ENCODE data around the gene IQGAP2. TPM values are rescaled to one million over a fixed set of nuclear protein-coding genes. Genes with fewer than 3 reads are reported as not detected.
A peak's percentile ranks its signal among the peaks of the same experiment; 100 is the strongest.
"Not testable (repeated sequence)": the region's sequence is repeated elsewhere in the genome, so short reads cannot be mapped to it uniquely, and the experiment has no call there.

Gene IQGAP2
- total RNA-seq, 2 experiments from 2014 or later, result 62.7 to 72.1 TPM

GRCh38 chr5:76548525-76549229 is 145.6 kb downstream of the IQGAP2 start:
- no peak for DNase-seq
- Mint-ChIP-seq H3K27ac (no peak overlapping the region), H3K4me1 (ENCODE audit: low read depth) (peaks cover 39% of the 10 kb centered on the region), H3K4me3 (no peak overlapping the region), H3K27me3 (ENCODE audit: low read depth) (no peaks in the 10 kb centered on the region), H3K9me3 (ENCODE audit: insufficient read depth) (peaks cover 9% of the 10 kb centered on the region), H3K36me3 (ENCODE audit: low read depth) (peaks cover 5% of the 10 kb centered on the region)
- no peak for ATAC-seq
- ChIA-PET POLR2A (interaction anchor here (0.8 to 1.4 kb wide), 2 partner anchors 11 to 145 kb away, joined by 3 to 6 read pairs; no protein-coding TSS in a partner anchor), CTCF (interaction anchor here (0.9 to 4.1 kb wide), 6 partner anchors 12 to 374 kb away, joined by 3 to 43 read pairs (median 4); partner anchors contain the start of gene IQGAP2)

- ATAC-seq; H3K27me3 Mint-ChIP-seq (ENCODE audit: low read depth); H3K4me3 Mint-ChIP-seq; POLR2A ChIA-PET; H3K9me3 Mint-ChIP-seq (ENCODE audit: insufficient read depth); CTCF ChIA-PET; DNase-seq; H3K27ac Mint-ChIP-seq; H3K36me3 Mint-ChIP-seq (ENCODE audit: low read depth): not testable (repeated sequence)
- peaks cover 40% of the 10 kb centered on the region for H3K4me1 Mint-ChIP-seq (ENCODE audit: low read depth)
These were observed 147.8 kb downstream of the IQGAP2 start for GRCh38 chr5:76550881-76551280.

GRCh38 chr5:76552546-76552945 is 149.5 kb downstream of the IQGAP2 start:
- CTCF ChIA-PET, result no interaction called here
- Mint-ChIP-seq H3K9me3 (ENCODE audit: insufficient read depth) (peaks cover 9% of the 10 kb centered on the region), H3K4me3 (no peak overlapping the region), H3K27ac (no peak overlapping the region), H3K4me1 (ENCODE audit: low read depth) (peaks cover 28% of the 10 kb centered on the region), H3K27me3 (ENCODE audit: low read depth) (no peaks in the 10 kb centered on the region), H3K36me3 (ENCODE audit: low read depth) (peaks cover 11% of the 10 kb centered on the region)
- DNase-seq (no peak), ATAC-seq (no peak)
- POLR2A ChIA-PET, result no interaction called here

- peaks cover 9% of the 10 kb centered on the region for H3K9me3 Mint-ChIP-seq (ENCODE audit: insufficient read depth)
- ChIA-PET CTCF (no interaction called here), POLR2A (no interaction called here)
- no peak overlapping the region for H3K27ac Mint-ChIP-seq
- ATAC-seq, result no peak
- no peak for DNase-seq
- H3K4me3 Mint-ChIP-seq, result no peak overlapping the region
- H3K27me3 Mint-ChIP-seq (ENCODE audit: low read depth), result no peaks in the 10 kb centered on the region
- H3K4me1 Mint-ChIP-seq (ENCODE audit: low read depth), result peaks cover 21% of the 10 kb centered on the region
- H3K36me3 Mint-ChIP-seq (ENCODE audit: low read depth), result peaks cover 11% of the 10 kb centered on the region
These were observed 150.2 kb downstream of the IQGAP2 start for GRCh38 chr5:76553251-76553650.

- H3K4me3 Mint-ChIP-seq, result no peak overlapping the region
- CTCF ChIA-PET, result interaction anchor here (1.5 kb wide), 1 partner anchor 10 kb away, joined by 3 read pairs; no protein-coding TSS in a partner anchor
- no peaks in the 10 kb centered on the region for H3K27me3 Mint-ChIP-seq (ENCODE audit: low read depth)
- H3K36me3 Mint-ChIP-seq (ENCODE audit: low read depth), result peaks cover 10% of the 10 kb centered on the region
- ATAC-seq (no peak), DNase-seq (no peak)
- peaks cover 5% of the 10 kb centered on the region for H3K9me3 Mint-ChIP-seq (ENCODE audit: insufficient read depth)
- no peak overlapping the region for H3K27ac Mint-ChIP-seq
- POLR2A ChIA-PET, result no interaction called here
- peaks cover 11% of the 10 kb centered on the region for H3K4me1 Mint-ChIP-seq (ENCODE audit: low read depth)
These were observed 152.0 kb downstream of the IQGAP2 start for GRCh38 chr5:76555114-76555513.

GRCh38 chr5:76555717-76556116 is 152.6 kb downstream of the IQGAP2 start:
- CTCF ChIA-PET, result interaction anchor here (0.8 to 1.5 kb wide), 2 partner anchors 9 to 219 kb away, joined by 3 to 6 read pairs; no protein-coding TSS in a partner anchor
- H3K4me3 Mint-ChIP-seq, result no peak overlapping the region
- peaks cover 10% of the 10 kb centered on the region for H3K36me3 Mint-ChIP-seq (ENCODE audit: low read depth)
- peaks cover 11% of the 10 kb centered on the region for H3K4me1 Mint-ChIP-seq (ENCODE audit: low read depth)
- ATAC-seq (no peak), DNase-seq (no peak)
- no peaks in the 10 kb centered on the region for H3K27me3 Mint-ChIP-seq (ENCODE audit: low read depth)
- H3K27ac Mint-ChIP-seq, result no peak overlapping the region
- POLR2A ChIA-PET, result no interaction called here
- H3K9me3 Mint-ChIP-seq (ENCODE audit: insufficient read depth), result peaks cover 3% of the 10 kb centered on the region

GRCh38 chr5:76556511-76557221 is 153.6 kb downstream of the IQGAP2 start:
- H3K27me3 Mint-ChIP-seq (ENCODE audit: low read depth), result no peaks in the 10 kb centered on the region
- H3K4me1 Mint-ChIP-seq (ENCODE audit: low read depth), result peaks cover 11% of the 10 kb centered on the region
- ChIA-PET POLR2A (no interaction called here), CTCF (interaction anchor here (0.8 to 1.0 kb wide), 2 partner anchors 151 to 218 kb away, joined by 3 to 6 read pairs; no protein-coding TSS in a partner anchor)
- ATAC-seq (peak; percentile 33), DNase-seq (no peak)
- no peak overlapping the region for H3K27ac Mint-ChIP-seq
- H3K36me3 Mint-ChIP-seq (ENCODE audit: low read depth), result peaks cover 10% of the 10 kb centered on the region
- no peak overlapping the region for H3K4me3 Mint-ChIP-seq
- H3K9me3 Mint-ChIP-seq (ENCODE audit: insufficient read depth), result peaks cover 3% of the 10 kb centered on the region

GRCh38 chr5:76560952-76561891 is 158.1 kb downstream of the IQGAP2 start:
- DNase-seq (no peak), ATAC-seq (no peak)
- ChIA-PET POLR2A (no interaction called here), CTCF (no interaction called here)
- no peaks in the 10 kb centered on the region for H3K9me3 Mint-ChIP-seq (ENCODE audit: insufficient read depth)
- H3K4me3 Mint-ChIP-seq, result no peak overlapping the region
- no peaks in the 10 kb centered on the region for H3K4me1 Mint-ChIP-seq (ENCODE audit: low read depth)
- no peaks in the 10 kb centered on the region for H3K27me3 Mint-ChIP-seq (ENCODE audit: low read depth)
- peaks cover 23% of the 10 kb centered on the region for H3K36me3 Mint-ChIP-seq (ENCODE audit: low read depth)
- H3K27ac Mint-ChIP-seq, result no peak overlapping the region

- no peak for DNase-seq
- CTCF ChIA-PET, result no interaction called here
- no peak overlapping the region for H3K4me3 Mint-ChIP-seq
- no peaks in the 10 kb centered on the region for H3K4me1 Mint-ChIP-seq (ENCODE audit: low read depth)
- H3K27me3 Mint-ChIP-seq (ENCODE audit: low read depth), result no peaks in the 10 kb centered on the region
- peaks cover 25% of the 10 kb centered on the region for H3K36me3 Mint-ChIP-seq (ENCODE audit: low read depth)
- POLR2A ChIA-PET, result no interaction called here
- ATAC-seq, result no peak
- H3K9me3 Mint-ChIP-seq (ENCODE audit: insufficient read depth), result no peaks in the 10 kb centered on the region
- H3K27ac Mint-ChIP-seq, result no peak overlapping the region
These were observed 158.9 kb downstream of the IQGAP2 start for GRCh38 chr5:76561959-76562358.

- POLR2A ChIA-PET, result interaction anchor here (0.6 kb wide), 1 partner anchor 68 kb away, joined by 3 read pairs; no protein-coding TSS in a partner anchor
- DNase-seq (no peak), ATAC-seq (no peak)
- no peaks in the 10 kb centered on the region for H3K27me3 Mint-ChIP-seq (ENCODE audit: low read depth)
- H3K36me3 Mint-ChIP-seq (ENCODE audit: low read depth), result peaks cover 24% of the 10 kb centered on the region
- no peak overlapping the region for H3K4me3 Mint-ChIP-seq
- CTCF ChIA-PET, result interaction anchor here (0.9 to 1.8 kb wide), 3 partner anchors 10 to 161 kb away, joined by 3 to 4 read pairs (median 4); no protein-coding TSS in a partner anchor
- H3K9me3 Mint-ChIP-seq (ENCODE audit: insufficient read depth), result no peaks in the 10 kb centered on the region
- no peaks in the 10 kb centered on the region for H3K4me1 Mint-ChIP-seq (ENCODE audit: low read depth)
- no peak overlapping the region for H3K27ac Mint-ChIP-seq
These were observed 161.9 kb downstream of the IQGAP2 start for GRCh38 chr5:76565009-76565408.

- peaks cover 21% of the 10 kb centered on the region for H3K36me3 Mint-ChIP-seq (ENCODE audit: low read depth)
- ATAC-seq, result no peak
- ChIA-PET POLR2A (no interaction called here), CTCF (interaction anchor here (1.9 kb wide), 1 partner anchor 23 kb away, joined by 6 read pairs; no protein-coding TSS in a partner anchor)
- DNase-seq, result no peak
- H3K27ac Mint-ChIP-seq, result no peak overlapping the region
- no peaks in the 10 kb centered on the region for H3K4me1 Mint-ChIP-seq (ENCODE audit: low read depth)
- H3K4me3 Mint-ChIP-seq, result no peak overlapping the region
- no peaks in the 10 kb centered on the region for H3K27me3 Mint-ChIP-seq (ENCODE audit: low read depth)
- no peaks in the 10 kb centered on the region for H3K9me3 Mint-ChIP-seq (ENCODE audit: insufficient read depth)
These were observed 167.1 kb downstream of the IQGAP2 start for GRCh38 chr5:76570153-76570552.

All from activated CD8-positive, alpha-beta T cell treated with anti-CD3 and anti-CD28 coated beads, Interleukin-2, amount 10 ng/mL, durations not matched to agents 7 days and 5 days (primary cell).